GM11168 (cell line): ENCODE results near the gene F3.

Source experiments
- in situ Hi-C: fragments of 300-500 bp; cut with MboI; formaldehyde crosslinking; loops from one replicate; pipeline ENCODE4 v1.12.0; 2022; ENCODE audit warnings: low sequenced_read_pairs; ENCODE audit not compliant: unreplicated experiment

The F3 gene

DNA sequence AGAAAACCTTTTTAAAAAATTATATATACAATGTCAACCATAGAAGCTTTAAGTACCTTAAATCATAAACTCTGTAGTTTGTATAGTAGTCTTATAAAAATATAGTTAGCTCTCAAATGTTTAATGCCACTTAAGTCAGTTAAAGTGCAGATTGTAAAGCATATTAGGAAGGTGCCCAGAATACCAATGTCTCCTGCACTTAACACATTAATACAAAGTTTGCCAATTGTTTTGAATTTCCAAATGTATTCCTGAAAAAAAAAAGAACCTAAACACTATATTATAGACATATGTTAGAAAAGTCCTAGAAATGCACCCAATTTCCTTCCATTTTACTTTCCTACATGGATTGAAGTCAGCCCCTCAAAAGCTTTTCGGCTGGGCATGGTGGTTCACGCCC lies 12.1 kb downstream of the F3 start:
- in situ Hi-C loops = no loop called here

DNA sequence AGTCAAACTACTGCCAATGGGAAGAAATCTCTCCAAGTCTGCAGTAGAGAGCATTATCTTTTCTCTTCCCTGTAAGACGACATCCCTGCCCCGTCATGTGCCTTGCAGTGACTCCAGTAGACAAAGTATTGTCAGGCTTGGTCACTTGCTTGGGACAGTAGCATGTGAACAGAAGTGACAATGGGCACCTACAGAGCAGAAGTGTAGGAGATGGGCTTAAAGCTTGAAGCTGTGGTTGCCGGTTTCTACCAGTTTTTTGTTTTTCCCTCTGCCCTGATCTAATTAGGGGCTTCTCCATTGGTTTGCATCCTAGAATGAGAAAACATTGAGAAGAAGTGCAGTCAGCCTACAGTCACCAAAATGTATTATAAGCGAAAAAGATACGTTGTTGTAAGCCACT lies 12.7 kb downstream of the F3 start:
- in situ Hi-C loops = no loop called here

DNA sequence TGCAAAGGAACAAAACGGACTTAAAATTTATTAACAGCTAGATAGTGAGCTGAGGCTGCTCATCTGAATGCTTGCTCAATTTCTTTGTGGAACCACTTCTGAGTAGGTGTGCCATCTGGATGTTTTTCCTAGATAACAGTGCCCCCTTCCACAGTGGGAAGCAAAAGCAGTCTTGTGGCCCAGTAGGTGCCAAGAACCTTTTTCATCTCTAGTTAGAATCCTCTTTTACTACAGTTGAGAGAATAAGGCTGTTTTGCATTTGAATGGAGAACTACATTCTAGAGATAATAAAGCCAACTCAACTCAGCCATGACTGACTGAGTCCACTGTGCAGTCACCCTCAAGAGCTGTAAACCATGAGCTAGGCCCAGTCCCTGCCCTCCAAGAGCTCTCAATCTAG lies 13.3 kb downstream of the F3 start:
- in situ Hi-C loops = no loop called here

DNA sequence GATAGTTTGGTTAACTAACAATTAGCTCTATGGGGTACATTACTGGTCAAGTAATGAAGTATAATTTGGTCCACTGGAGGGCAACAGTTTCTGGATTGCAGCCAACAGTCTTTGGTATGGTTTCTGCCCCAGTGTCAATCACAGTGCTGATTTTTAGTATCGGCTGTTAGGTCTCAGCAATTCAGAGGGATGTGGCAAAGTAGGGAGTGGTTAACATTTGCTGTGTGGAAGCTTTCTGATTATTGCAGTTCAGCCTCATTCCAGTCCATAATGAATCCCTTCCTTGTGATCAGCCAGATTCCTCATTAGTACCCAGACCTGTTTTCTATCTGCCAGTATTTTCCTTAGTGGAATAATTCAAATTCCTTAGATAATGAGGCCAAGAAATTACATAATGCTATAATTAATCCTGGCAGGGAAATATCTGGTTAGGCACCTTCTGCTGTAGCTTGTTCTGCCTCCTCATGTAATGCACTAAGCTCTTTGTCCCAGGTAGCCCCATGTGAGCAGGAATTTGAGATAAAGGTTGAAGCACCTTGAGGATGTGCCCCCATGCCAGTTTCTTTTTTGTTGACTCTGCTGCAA lies 14.0 kb downstream of the F3 start:
- in situ Hi-C loops = no loop called here

DNA sequence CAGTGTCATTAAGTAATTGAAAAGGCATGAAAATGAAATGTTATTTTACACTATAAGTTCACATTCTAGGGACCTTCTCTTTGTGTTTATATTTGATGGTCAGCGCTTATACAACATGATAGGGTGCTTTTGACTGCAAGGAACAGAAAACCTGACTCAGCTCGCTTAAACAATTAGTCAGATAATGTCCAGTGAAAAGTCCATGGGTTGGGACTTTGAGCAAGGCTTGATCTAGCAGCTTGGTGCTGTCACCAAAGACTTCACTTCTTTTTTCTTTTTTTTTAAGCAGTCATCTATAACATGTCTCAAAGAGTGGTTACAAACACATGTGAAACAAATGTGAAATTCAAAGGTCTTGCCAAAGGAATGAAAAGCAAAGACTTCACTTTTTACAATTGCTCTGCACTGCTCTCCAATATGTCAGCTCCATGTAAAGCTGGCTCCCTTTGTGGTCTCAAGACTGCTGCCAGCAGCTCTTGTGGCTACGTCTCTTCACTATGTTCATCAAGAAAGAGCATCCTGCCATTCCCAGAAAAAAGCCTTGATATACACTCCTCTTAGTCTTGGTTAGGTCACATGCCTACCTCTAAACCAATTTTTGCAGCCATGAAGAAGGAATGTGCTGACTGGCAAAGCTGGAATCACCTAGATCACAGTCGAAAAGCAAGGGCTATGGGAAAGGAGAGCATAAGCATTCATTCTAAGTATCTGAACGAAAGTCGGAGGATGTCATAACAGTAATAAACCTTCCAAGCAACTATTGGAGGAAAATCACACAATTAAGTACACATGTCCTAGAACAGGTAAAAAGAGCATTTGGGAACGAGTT lies 15.2 kb downstream of the F3 start:
- in situ Hi-C loops = no loop called here

DNA sequence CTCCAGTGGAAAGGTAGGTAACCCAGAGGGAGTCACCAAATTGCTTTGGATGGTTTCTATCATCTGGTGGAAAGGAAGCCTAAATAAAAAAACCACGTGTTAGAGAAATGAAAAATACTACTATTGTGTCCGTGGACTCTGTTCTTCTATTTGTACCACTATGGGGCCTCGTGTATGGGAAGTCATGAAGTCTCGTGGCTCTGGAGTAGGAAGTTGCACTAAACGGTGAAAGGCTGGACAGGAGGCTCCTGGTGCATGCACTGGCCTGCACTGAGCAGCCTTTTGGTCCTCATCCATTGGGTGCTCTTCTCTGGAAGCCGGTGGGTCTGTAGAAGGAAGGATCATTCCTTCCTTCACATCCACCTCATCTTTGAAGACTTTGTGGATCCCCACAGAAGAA lies 17.0 kb downstream of the F3 start:
- in situ Hi-C loops = no loop called here

DNA sequence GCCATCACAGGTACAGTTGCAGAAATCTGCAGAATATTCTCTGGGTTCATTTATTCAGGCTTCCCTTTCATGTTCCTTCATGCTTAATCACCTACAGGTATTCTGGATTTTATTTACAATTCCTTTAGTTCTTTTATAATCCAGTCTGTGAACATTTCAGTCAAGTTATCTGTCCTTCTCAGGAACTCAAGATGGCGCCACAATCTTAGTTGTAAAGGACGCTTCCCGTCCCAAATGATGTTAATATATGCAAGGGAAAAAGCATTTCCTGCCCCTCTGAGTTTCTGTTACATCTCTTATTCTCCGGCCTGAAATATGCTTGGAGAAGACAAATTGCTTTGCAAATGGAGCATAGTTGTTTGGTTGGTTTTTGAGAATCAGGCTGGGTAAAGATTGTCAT lies 19.3 kb downstream of the F3 start:
- in situ Hi-C loops = no loop called here

DNA sequence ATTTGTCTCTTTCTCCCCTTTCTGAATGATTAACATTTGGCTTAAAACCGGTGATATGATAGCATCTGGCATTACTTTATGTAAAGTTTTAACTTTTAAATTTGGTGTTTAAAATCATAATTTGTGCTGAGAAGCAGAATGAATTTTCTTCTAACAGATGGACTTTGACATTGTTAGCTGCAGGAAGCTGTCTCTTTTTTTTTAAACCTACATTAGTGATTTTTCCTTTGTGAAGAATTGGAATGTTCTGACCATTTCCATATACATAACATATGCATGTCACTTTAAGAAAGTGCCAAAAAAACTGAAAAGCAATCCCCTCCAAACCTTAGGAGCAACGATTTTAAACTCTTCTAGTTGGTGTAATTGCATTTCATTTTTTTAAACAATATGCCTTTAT lies 22.2 kb downstream of the F3 start:
- in situ Hi-C loops = no loop called here

DNA sequence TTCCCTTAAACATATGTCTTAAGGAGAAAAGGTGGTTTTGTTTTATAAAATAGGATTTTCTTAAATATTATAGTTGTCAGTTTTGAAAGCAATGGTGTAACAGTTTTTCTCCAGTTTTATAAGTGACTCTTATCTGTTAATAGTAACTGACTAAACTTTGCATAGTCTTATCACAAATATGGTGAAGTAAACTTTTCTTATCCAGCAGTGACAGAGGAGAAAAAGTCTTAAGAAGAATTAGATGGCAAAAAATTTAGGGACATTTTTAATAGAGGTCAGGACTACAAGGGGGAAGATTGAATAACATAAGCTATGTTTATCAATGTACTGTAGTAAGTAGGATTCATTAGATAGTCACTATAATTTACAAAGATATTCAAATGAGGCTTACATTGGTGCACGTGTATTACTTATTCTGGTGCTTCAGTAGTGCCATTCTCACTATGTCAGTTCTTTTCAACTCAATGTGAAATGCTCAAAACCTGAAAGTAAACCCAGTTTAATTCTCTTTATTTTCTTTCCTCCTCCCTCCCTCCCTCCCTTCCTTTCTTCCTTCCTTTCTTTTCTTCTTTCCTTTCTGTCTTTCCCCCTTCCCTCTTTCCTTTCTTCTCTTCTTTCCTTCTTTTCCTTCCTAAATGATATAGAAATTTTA lies 26.1 kb downstream of the F3 start:
- in situ Hi-C loops = no loop called here

DNA sequence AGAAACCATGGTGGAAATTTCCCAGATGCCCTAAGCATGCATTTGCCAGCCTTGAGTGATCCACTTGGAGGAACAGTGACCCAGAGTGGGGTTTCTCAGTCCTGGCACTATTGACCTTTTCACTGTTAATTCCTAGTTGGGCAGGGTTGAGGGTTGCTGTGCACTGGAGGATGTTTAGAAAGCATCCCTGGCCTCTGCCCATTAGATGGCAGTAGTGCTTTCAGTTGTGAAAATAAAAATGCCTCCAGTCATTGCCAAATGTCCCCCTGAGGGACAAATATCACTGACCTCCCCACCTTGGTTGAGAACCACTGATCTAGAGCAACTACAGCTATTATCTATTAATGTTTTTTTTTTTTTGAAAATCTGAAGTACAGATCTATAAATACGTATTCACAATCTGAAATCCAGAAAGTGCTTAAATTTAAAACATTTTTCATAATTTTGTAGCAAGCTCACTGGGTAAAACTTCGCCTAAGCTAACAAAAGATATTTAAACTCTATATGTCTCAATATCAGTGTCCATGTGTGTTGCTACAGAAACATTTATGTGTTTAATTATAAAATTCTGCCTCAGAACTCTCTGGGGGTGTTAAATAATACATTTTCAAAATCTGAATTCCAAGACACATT lies 27.3 kb downstream of the F3 start:
- in situ Hi-C loops = no loop called here

DNA sequence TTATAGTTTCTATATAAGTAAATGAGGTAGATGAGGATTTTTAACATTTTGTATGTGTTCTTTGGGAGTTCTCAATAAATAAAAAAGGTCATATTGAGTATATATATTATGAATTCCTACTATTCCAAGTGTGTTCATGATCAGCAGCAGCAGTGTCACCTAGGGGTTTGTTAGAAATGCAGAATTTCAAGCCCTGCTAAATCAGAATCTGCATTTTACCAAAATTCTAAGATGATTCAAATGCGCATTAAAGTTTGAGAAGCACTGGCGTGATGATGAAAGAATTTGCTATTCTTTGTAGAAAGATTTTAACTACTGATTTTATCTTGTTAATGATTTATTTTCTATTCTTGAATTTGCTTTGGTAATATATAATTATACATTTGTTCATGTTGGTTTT lies 28.7 kb downstream of the F3 start:
- in situ Hi-C loops = no loop called here

DNA sequence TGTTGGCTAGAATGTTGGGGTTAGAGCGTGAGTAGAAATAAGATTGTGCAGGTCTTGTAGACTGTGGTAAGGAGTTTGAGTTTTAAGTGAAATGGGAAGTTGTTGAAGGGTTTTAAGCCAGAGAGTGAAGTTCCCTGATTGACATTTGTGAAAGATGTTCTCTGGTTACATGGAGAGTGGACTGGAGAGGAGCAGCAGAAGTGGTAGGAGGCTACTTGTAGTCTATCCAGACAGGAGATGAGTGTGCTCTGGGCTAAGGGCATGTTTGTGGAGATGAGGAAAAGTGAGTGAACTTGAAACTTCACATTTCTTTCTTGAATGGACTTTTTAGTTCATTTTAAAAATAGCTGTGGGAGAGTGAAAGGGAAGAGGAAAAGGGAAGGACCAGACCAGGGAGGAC lies 37.0 kb downstream of the F3 start:
- in situ Hi-C loops = no loop called here

DNA sequence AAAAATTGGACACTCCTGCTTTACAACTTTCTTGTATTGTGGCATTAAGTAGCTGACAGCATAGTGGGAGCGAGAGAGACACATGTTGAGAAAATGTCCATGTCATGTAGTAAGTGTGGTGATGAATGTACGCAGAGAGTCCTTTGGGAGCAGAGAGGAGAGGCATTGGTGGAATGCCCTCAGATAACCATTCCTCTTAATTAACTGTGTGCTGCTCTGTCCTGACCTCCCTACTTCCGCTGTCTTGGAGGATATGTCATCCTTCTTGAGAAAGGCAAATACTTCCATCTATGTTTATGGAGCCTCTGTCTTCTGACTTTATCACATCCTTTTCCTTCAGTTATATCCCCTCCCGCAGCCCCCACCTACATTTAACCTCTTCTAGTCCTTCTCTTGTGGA lies 38.4 kb downstream of the F3 start:
- in situ Hi-C loops = no loop called here

DNA sequence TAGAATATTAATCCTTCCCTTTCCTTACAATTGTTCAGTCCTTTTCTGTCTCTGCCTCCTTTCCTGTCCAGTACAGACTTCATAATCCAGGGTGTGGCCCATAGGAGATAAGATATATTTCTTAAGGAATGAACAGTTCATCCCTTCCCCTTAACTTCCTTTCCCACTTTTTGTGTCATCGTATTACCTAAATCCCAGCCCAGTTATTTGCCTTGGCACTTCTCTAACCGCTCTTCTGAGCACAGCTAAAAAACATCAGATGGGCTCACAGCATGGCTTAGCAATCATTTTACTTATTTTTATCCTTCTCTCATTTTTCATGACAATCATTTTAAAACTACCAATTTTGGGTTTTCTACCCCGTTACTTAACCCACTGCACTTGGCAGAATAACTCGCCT lies 39.6 kb downstream of the F3 start:
- in situ Hi-C loops = no loop called here

DNA sequence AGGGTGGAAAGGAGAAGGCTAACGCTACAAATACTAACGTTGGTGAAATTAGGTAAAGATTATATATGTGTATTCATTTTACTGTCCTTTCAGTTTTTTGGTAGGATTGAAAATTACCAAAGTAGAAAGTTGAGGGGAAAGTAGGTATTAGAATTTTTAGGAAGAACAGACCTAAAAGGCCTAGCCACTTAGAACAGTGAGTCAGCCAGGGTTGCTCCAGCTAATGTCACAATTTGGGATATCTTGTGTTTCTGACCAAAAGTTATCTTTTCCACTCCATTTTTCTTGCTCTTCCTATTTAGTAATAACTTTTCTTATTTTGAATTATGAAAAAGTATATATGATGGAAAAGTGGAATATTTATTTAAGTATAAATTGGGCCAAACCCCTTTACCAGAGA lies 40.1 kb downstream of the F3 start:
- in situ Hi-C loops = no loop called here

DNA sequence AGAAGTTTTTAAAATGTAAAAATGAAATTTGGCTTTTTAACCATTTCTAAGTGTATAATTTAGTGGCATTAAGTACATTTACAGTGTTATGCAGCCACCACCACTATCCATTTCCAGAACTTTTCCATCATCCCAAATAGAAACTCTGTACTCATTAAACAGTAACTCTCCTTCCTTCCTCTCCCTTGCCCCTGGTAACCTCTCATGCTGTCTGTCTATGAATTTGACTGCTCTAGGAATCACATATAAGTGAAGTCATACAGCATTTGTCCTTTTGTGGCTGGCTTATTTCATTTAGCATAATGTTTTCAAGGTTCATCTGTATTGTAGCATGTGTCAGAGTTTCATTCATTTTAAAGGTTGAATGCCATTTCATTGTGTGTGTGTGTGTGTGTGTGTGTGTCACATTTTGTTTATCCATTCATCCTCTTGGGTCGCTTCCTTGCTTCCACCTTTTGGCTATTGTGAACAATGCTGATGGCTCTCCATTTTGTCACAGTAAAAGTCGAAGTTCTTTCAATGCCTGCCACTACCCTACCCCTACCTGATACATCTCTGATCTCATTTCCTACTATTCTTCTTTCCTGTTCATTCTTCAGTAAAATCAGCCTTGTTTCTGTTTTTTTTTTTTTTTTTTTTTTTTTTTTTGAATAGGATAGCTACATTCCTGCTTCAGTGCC lies 45.3 kb downstream of the F3 start:
- in situ Hi-C loops = loop anchor here (10.0 kb wide), 1 partner anchor 309 kb away; no protein-coding TSS in a partner anchor

DNA sequence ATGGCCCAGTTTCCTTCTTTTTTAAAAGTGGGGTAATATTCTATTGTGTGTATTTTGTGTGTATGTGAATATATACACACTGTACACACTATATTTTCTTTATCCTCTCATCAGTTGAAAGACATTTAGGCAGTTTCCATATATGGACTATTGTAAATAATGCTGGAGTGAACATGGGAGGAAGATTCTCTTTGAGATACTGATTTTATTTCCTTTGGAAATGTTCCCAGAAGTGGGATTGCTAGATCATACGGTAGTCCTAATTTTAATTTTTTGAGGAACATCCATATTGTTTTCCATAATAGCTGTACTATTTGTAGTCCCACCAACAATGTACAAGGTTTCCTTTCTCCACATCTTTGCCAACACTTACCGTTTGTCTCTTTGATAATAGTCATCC lies 51.0 kb downstream of the F3 start:
- in situ Hi-C loops = loop anchor here (10.0 kb wide), 1 partner anchor 314 kb away; no protein-coding TSS in a partner anchor

DNA sequence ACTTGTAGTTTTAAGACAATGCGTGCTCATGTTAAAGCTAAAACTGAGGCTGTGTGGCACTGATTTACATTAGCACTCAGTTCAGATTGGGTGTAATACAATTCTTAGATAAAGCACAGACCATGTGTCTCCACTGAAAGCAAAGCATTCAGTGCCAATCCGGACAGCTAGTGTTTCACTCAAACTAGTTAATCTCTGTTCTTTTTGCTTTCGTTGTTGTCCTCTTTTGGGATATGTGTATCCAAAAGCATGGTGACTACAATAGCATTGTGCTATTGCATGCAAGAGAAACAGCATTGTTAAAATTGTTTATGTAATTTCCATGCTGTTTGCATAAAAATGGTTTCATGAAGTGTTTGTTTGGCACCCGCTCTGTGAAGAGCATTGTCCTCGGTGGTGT lies 54.6 kb downstream of the F3 start:
- in situ Hi-C loops = no loop called here

DNA sequence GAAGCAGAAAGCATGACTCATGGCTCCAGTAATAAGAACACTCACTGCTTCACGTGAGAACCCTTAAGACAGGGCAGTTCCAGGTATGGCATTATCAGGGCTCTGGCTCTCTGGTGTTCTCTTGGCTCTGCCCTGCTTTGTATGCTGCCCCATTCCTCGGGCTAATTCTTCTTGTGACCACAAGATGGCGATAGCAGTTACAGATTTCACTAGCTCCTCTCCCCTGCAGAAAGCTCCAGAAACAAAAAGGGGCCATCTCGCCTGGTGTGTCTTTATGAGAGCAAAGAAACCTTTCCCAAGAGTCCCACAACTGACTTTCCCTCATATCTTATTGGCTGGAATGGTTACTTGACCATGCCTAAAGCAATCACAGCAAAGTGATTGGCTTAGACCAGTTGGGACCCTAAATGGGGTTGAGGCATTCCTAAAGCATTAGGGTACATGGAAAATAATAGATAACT lies 60.1 kb downstream of the F3 start:
- in situ Hi-C loops = no loop called here

DNA sequence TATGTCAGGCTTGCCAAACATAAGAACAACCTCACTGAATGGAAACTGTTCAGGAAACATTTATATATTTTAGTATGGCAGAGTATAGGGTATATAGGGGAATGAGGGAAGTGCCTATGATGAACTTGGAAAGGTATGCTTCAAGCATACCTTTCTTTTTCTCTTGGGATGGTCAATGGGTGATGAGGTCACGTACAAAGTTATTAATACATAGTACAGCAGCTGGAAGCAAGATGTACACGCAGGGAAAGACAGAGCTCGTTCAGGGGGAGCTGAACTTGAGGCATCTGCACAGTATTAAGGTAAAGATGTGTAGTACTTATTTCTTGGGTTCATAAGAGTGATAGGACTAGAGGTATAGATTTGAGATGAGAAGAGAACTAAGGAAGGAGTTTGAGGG lies 61.9 kb downstream of the F3 start:
- in situ Hi-C loops = no loop called here
